Hippocampal formation (tissue), 2 donors: ENCODE measurements around the gene TMEM203.

ENCODE experiments used
- DNase-seq, 2 donors: peaks; one replicate each; lab custom pipeline; 2025; lab: John Stamatoyannopoulos, UW

The TMEM203 gene

DNA sequence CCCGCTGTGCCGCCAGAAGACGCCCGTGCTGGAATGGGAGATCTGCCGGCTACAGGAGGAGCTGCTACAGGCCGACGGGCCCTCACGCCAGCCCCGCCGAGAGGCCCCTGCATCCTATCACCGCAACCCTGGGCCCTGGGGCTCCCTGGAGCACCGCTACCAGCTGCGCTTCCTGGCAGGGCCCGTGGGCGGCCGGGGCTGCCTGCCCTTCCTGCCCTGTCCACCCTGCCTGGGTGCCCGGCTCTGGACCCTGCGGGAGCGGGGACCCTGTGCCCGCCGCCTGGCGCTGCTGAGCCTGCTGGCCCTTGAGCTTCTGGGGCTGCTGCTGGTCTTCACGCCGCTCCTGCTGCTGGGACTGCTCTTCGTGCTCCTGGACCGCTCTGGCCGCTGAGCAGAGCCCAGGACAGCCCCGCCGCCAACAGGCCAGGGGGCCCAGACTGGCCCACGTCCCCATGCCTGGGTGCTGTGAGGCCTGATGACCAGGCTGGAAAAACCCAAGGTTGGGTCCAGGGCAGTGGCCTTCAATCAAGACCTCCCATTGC lies 12.8 kb upstream of the TMEM203 start:
- DNase-seq: no peak

DNA sequence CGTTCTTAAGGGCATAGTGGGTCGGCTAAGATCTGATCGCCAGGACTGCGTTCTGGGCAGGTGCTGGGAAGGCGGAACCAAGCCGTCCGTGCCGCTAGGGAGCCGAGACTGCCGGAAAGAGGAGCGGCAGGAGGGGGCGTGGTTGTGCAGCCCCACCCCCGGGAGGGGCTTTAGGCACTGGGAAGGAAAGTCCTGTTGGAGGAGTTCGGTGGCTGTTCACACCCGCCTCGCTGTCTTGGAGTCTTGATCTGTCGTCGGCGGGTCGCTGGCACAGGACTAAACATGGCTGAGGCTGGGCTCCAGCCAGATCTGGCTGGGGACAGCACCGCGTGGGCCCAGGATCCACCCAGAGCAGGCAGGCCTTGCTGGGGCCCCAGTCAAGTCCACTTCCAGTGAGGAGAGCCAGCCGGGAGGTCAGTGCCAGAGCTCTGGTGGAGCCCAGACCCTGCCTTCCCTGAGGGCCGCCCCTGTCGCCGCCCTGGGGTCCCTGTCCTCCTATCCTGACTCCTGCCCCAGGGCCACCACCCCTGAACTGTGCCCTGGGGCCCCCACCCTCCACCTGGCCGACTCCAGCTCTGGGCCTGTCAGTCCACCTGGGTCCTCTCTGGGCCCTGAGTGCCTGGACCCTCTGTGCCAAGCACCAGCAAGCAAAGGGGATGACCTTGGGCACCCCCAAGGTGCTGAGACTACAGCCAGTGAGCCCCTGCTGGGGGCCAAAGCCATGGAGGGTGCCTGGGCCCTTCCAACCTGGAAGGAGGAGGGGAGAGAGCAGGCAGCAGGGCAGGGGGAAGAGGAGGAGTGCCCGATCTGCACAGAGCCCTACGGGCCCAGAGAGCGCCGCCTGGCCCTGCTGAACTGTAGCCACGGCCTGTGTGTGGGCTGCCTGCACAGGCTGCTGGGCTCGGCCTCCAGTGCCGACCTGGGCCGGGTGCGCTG lies 12.1 kb upstream of the TMEM203 start:
- no peak for DNase-seq

DNA sequence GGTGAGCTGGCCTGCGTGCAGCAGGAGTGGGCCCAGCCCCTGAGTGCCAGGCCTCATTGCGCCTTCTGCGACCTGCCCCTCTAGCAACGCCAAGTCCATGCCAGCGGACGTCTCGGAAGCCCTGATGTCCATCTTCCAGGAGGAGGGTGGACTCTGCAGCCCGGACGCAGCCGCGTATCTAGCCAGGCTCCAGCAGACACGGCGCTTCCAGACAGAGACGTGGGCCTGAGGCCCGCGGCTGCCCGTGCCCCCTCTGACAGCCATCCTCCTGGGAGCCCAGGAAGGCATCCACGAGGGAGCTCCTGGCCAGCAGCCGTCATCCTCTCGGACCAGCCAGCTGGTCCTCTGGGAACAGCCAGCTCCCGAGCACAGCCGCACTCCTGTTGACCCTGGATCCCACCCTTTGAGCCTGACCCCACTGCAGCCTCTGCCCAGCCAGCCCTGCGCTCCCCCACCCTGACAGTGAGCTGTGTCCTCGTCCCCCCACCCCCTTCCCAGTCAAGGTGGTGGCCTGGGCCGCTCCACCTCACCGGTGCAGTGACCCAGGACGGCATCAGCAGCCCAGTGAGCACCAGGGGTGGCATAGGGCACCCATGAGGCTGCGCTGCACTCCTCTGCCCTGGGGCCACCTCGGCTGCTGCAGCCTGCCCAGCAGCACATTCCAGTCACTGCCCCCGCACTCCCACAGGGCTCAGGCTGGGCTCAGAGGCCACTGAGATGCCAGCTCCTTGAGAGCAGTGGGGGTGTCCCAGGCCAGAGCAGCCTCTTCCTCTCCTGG lies 10.9 kb upstream of the TMEM203 start:
- DNase-seq: no peak

DNA sequence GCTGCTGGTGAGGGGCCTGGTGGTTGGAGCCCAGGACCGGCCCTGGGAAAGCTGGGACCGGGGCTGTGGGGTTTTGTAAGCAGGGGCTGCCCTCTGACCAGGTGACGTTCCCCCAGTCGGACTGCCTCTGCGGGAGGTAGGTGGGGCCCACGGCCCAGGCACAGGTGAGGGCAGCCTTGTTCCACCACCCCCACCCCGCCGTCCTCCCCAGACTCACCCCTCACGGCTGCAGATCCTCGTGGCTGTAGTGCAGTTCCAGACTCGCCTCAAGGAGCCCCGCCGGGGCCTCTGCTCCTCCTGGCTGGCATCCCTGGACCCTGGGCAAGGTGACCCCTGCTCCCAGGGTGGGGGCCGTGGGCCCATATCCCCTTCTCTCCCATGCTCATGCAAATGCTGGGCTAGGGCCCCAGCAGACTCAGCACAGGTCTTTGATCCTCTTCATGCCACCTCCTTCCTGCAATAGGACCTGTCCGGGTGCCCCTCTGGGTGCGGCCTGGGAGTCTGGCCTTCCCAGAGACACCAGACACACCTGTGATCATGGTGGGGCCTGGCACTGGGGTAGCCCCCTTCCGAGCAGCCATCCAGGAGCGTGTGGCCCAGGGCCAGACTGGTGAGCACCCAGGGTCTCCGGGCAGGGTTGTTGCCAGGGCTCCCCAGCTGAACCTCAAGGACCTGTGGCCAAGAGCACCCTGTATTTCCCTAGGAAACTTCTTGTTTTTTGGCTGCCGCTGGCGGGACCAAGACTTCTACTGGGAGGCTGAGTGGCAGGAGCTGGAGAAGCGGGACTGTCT lies 9.9 kb upstream of the TMEM203 start:
- no peak for DNase-seq

DNA sequence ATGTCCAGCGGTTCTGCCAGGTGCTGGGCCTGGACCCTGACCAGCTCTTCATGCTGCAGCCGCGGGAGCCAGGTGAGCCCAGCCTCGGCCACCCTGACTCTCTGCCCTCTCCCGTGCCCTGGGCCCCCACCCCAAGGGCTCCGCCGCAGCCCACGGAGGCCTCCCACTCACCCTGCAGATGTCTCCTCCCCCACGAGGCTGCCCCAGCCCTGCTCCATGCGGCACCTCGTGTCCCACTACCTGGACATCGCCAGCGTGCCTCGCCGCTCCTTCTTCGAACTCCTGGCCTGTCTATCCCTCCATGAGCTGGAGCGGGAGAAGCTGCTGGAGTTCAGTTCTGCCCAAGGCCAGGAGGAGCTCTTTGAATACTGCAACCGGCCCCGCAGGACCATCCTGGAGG lies 9.2 kb upstream of the TMEM203 start:
- no peak for DNase-seq

DNA sequence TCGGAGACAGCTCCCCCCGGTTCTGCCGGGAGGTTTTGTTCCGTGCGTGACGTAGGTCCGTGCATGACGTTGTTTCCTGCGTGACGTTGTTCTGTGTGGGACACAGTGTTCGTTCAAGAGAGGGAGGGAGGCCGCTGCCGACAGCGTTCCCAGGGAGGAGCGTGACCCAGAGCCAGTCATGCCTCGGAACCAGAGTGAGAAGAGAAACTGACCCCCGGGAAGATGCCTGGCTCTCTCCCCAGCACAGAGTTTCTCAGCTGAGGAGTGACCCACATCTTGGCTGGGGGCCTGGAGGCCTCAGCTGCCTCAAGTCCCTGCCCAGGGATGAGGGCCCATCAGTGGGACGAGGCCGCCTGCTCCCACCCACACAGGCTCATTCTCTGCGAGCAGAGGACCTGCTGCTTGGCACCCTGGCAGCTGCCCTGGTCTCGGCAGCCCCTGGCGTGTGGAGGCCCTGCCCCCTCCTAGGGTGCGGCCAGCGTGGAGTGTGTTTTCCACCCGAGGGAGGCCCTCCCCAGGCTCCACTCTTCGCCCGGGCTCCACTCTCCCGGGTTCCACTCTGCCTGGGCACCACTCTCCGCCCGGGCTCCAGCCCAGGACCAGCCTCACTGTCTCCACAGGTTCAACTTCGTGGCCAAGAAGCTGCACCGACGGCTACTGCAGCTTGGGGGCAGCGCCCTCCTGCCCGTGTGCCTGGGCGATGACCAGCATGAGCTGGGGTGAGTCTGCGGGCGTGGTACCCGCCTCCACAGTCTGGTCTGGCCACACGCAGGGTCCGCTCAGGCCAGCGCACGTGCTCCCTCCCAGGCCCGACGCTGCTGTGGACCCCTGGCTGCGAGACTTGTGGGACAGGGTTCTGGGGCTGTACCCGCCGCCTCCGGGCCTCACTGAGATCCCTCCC lies 8.0 kb upstream of the TMEM203 start:
- DNase-seq: no peak

DNA sequence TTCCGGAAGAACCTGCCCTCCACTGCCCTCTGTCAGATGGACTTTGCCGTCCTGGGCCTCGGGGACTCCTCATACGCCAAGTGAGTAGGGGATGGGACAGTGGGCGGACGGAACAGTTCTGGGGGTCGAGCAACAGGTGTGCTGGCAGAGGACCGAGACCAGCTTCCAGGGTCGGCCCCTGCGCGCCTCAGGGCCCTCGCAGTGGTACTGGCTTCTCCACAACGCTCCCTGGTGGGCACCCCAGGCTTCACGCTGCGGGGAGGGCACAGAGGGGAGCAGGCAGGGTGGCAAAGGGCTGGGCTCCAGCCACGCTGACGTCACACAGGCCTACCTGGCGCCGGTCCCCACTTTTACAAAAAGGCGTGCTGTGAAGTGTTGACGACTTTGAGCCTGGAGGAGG lies 7.1 kb upstream of the TMEM203 start:
- DNase-seq: no peak

DNA sequence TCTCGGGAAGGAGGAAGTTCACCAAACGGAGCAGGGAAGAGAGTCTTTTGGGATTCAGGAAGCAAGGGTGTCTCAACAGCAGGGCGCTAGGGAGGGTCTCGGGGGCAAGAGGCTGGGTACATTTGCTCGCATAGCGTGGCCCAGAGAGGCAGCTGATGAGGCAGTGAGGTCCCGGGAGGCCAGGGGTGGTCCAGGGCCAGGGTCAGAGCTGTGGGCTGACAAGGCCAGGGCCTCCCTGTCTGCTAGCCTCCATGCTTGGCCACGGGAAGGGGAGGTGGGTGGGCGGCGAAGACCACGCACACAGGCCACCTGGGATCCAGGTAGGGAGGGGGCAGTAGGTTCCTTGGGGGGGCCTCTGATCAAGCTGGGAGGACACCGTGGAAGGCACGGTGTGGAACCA lies 6.1 kb upstream of the TMEM203 start:
- DNase-seq: no peak

DNA sequence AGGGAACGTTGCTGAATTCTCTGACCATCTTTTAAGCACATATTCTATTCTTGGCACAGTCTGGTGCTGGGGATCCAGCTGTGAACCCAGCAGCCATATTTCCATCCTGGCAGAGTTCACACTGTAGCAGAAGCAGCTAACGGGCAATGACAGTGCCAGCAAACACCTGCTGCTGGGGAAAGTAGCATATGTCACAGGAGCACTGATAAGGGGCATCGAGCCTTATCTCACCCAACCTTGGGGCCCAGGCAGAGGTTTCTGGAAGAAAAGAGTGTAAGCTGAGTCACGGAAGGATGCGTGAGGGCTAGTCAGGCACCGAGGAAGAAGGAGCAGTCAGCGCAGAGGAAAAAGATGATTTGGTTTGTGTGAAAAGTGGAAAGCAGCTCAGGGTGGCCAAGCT lies 1.2 kb upstream of the TMEM203 start:
- DNase-seq: no peak

DNA sequence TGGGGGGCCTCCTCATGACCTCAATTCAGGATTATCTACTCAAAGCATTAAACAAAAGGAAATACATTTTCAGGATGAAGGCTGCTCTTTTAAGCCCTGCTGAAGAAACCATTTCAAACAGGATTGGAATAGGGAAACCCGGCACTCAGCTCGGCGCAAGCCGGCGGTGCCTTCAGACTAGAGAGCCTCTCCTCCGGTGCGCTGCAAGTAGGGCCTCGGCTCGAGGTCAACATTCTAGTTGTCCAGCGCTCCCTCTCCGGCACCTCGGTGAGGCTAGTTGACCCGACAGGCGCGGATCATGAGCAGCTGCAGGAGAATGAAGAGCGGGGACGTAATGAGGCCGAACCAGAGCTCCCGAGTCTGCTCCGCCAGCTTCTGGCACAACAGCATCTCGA lies 720 bp downstream of the TMEM203 start:
- DNase-seq: no peak

DNA sequence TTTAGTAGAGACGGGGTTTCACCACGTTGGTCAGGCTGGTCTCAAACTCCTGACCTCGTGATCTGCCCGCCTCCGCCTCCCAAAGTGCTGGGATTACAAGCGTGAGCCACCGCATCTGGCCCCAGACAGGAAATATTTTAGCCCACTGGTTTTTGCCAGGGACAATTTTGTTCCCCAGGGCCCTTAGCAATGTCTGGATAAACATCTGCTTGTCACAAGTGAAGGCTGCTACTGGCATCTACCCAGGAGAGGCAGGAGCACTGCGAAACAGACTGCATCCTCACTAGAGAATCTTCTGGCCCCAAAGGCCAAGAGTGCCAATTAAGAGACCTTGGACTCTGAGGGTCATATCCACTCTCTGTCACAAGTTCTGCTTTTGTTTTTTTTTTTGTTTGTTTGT lies 2.5 kb downstream of the TMEM203 start:
- DNase-seq: no peak

DNA sequence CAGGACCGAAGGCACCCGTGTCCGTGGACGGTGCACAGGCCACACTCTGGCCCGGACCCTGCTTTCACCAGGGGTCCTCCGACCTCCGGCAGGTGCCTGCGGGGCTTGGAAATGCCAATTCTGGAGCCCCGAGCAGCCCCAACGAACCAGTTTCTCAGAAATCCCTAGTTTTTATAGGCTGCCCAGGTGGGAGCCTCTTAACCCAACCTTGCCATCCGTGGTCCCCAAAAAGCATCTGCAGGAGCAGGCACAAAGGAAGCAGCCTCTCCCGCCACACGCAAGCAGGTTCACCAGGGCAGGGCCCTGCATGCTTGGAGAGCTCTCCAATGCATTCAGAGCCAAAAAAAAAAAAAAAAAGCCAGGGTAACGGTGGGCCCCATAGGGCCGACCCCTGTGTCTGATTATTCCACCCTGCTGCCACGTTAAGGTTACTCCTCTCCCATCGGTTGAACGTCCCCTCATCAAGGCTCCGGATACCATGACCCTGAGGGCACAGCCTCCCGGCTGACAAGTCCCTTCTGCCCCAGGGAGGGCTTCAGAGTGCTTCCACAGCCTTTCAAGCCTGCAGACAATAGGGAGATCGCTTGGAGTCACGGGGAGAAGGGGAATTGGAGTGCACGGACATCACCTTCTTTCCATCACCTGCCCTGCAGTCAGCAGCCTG lies 4.1 kb downstream of the TMEM203 start:
- no peak for DNase-seq

DNA sequence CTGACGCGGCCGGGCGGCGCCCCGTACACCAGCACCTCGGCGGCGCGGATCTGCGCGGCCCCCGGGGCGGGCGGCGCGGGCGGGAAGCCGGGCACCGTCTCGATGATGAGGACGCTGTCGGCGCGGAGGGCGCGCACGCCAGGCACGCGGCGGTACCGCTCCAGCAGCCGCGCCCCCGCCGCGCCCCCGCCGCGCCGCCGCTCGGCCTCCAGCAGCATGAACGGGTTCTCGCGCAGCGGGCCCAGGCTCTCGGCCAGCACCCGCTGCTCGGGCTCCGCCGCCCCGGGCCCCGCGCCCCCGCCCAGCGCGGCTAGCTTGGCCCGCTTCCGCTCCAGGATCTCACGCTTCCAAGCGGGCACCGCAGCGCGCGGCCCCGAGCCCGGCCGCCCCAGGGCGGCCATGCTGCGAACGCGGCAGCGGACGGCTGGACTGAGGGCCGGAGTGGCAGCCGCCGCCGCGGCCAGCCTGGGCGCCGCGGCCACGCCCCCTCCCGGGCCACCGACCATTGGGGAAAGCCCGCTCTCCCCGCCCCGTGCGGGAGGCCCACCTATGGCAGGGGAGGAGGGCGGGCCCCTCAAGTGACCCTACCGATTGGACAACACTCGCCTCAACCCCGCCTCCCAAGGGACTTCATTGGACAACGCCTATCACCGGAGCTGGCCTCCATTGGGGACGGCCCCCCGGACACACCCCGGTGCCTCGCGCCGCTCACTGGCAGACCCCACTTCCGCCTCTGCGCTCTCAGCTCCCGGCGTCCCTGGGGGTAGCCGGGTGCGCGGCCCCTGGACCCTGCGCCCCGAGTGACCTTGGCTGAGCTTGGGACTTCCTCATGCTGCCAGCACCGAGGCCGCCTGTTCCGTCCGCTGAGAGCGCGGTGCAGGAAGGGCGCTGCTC lies 4.9 kb downstream of the TMEM203 start, which contains the start of gene TPRN:
Gene TPRN (minus strand): TSS at position 431 of the 894 bp plus-strand sequence. CDS start 30 bp downstream, at position 401.
- peak; percentile 98 to 99 for DNase-seq

DNA sequence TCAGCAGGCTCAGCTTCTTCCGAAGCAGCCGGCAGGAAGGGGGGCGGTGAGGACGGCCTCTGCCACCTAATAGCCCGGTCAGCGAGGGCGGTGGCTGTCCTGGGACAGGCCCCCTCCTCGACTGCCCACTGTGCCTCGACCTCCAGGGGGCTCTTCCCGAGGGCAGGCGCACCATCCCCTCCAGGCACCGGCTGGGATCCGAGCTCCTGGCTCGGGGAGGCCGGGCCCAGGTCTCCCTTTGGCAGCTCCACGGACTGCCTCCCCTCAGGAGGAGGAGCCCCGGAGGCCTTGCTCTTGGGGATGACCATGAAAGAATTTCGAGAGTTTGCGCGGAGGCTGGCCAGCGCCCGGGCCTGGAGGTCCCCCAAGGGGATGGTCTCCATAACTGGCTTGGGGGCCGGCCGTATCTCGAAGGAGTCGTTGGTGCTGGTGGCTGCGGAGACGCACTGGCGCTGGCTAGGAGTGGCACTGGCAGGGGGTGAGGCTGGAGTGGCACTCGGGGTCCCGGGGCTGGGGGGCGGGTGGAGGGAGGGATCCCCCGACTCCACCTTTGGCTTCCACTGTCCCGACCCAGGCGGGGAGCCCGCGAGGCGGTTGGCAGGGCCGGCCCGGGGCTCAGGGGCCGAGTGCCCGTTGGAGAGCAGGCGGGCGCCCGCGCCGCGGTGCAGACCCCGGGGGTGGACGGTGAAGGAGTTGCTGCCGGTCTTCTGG lies 5.9 kb downstream of the TMEM203 start:
- DNase-seq: no peak

DNA sequence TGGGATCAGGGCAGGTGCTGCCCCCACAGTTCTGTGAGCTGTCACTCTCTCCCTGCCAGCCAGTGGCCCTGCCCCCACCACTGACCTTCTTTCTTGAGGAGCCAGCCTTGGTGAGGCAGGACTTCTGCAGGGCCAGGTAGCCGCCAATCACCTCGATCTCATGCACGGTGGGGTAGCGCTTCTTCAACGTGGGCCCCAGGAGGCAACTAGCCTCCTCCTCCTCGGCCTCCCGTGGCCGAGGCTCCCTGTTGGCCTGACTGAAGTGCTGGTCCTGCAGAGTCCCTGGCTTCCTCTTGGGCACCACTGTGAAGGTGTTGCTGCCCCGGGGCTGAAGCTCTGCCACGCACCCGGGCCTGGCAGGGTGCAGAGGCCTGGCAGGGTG lies 6.6 kb downstream of the TMEM203 start:
- DNase-seq: no peak

DNA sequence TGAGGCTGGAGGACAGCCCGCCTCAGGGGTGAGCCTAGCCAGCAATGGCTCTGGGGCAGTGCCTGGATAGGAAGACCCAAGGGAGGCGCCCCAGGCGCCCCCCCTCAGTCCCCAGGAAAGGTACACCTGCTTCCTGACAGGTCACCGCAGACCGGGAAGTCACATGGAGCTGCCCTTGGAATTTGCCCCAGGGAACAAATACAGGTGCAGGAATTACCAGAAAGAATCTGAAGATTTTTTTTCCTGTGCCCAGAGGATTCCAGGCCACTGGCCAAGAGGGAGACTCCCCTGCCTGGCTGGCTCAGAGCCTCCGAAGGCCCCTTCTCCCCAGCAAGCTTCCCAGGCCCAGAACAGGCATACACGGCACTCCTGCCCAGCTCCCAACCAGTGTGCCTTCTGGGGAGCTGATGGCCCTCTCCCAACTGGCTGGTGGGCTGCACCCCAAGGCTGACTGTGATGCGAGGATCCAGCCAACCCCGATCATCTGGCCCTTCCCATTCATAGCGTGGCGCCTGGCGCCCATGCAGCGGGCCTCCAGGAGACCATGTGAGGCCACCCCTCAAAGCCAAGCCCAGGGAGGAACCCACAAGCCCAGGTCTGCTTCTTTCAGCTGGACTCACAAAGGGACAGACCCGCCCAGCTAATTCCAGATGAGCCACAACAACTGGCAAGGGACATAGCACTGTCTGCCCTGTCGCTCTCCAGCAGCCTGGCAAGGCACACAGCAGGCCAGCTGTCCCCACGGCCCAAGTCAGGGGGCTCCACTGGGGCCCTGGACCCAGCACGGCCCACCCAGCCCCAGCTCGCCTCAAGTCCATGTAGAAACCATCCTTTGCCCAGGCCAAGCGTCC lies 7.2 kb downstream of the TMEM203 start:
- DNase-seq: no peak

DNA sequence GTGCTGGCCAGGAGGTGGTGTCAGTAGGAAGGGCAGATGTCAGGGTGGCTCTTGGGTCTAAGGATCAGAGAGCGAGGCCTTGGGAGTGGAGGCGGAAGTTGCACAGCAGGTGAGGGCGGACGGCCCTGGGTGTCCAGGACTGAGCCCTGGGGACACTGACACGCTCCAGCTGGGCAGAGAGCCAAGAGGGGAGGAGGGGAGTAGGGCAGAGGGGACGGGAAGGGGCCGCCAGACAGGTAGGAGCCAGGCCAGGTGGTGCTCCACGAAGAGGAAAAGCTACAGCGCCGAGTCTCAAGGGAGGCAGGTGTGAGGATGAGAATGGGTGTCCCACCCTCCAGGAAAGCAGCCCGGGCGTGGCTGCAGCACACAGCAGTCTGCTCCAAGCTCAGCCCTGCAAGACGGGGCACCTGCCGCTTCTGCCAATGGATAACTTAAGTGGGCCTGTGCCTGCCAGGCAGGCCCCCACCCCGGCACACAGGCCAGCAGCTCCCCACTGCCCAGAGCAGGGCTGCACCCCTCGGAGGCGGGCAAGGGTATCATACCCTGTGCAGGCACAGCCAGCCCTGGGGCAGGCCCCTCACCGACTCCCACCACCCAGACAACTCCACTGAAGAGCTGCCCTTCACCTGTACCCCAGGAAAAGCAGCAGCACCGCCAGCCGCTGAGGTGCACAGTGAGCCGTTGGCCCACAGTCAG lies 9.8 kb downstream of the TMEM203 start:
- DNase-seq: no peak
